ENCODE results near the gene KRTAP10-1.
"Not testable (repeated sequence)": the region's sequence is repeated elsewhere in the genome, so short reads cannot be mapped to it uniquely, and the experiment has no call there.

The KRTAP10-1 gene, protein sequence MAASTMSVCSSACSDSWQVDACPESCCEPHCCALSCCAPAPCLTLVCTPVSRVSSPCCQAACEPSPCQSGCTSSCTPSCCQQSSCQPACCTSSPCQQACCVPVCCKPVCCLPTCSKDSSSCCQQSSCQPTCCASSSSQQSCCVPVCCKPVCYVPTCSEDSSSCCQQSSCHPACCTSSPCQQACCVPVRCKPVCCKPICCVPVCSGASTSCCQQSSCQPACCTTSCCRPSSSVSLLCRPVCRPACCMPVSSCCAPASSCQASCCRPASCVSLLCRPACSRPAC

DNA sequence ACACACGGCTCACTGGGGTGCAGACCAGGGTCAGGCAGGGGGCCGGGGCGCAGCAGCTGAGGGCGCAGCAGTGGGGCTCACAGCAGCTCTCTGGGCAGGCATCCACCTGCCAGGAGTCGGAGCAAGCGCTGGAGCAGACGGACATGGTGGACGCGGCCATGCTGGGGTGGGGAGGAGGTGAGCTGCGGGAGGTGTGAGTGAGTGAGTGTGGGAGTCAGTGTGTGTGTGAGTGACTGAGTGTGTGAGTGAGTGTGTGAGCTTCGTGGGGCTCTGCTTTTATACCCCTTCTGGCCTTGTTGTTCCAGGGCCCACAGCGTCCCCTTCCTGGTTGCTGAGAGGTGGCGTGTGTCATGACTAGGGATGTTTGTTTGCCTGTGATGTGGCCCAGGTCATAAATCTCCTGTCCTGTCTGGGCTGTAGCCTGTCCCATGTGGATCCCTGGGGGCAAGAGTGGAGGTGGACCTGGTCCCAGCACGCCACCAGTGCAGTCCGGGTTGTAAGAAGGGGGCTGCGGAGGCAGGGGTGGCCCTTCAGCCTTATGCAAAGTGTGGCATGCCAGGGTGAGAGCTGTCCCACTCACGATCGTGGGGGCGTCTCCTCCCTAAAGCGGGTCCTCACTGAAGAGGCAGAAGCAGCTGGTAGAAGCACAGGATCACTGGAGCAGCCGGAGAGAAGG is at the start of gene KRTAP10-1:
TSS of gene KRTAP10-1 (minus strand) at position 205 of the 676 bp plus-strand sequence. CDS start at position 160, 45 bp downstream.
- no peak for DNase-seq

DNA sequence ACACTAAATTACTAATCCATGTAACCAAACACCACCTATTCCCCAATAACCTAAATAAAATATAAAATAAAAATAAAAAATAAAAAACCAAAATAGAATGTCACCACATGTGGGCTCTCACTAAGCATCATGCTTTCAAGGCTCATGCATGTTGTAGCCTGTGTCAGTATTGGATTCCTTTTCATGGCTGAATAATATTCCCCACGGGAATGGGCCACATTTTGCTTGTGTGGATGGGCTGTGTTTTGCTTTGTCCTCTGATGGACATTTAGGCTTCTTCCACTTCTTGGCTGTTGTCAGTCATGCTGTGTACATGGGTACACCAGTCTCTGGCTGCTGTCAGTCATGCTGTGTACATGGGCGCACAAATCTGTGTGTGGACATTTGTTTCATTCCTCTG is 49.1 kb upstream of the KRTAP10-1 start:
- DNase-seq: no peak

DNA sequence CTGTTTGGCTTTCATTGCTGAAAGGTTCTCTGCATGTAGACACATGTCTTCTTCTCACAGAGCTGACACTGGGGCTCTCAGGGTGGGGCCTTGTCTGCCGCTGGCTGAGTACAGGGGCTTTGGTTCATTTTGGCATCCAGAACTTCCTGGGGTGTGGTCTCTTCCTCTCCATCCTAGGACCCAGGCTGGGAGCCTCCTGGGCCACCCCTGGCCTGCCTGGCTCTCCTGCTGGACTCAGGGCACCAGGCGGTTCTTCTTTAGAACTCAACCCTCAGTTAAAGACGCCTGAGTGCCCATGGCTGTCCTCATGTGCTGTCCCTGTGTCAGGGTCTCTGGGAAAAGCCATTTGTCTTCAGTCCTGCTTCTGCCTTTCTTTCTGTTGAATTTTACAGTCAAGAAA is 45.9 kb upstream of the KRTAP10-1 start:
- DNase-seq: no peak

DNA sequence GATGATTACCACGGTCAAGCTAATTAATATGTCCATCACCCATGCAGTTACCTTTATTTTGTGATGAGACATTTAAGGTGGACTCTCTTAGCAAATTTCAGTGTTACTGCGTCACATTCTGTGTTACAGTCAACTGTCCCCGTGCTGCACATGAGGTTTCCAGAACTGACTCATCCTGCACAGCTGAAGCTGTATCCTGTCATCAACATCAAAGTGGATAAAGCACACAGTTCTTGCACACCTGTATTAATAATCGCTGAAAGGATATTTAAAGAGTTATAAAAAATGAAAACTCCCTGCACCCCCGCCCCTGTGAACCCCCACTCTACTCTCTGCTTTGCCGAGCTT is 43.8 kb upstream of the KRTAP10-1 start:
- peak; percentile 26 for DNase-seq

DNA sequence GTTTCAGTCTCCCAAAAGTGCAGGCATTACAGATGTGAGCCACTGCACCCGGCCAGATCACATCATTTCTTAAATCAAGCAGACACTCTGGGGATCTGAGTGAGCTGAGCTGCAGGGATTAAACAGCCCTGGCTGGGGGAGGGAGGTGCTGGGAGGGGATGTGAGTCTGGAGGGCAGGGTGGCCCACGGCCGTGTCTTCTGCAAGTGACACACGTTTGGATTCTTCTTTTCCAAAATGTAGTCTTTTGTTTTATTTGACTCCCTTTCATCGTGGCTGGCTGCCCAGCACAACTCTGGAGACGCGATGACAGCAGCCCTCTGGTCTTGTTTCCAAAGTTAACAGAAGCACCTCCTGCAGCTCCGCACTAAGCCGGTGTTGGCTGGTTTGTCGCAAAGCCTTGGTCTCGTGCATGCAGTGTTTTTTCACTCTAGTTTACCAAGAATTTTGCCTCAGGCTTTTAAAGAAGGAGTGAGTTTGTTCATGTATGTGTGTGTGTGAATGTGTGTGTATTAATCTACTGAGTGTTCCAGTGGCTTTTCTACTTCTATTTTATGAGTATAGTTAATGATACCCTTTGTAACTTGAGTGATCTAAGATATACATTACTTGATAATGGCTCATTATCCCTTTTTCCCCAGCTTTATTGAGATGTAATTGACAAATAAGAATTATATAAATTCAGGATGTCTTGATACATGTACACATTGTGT is 43.2 kb upstream of the KRTAP10-1 start:
- DNase-seq: peak; percentile 32

DNA sequence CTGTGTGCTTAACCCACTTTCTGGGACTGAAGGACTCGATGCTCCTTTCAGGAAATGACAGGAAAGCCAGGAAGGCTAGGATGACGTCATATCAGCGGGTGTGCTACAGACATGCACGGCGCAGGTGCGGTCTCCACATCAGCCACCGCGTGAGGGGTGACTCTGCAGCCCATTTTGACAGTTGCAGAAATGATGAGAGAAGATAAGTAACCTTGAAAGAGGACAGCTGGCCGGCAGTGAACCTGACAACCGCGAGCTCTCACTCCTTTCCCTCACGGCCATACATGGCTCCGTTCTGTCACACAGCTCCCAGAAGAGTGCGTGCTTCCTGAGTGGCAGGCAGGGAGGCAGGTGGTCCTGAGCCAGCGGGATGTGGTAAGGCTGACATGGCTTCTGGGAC is 42.1 kb upstream of the KRTAP10-1 start:
- DNase-seq: peak; percentile 54

DNA sequence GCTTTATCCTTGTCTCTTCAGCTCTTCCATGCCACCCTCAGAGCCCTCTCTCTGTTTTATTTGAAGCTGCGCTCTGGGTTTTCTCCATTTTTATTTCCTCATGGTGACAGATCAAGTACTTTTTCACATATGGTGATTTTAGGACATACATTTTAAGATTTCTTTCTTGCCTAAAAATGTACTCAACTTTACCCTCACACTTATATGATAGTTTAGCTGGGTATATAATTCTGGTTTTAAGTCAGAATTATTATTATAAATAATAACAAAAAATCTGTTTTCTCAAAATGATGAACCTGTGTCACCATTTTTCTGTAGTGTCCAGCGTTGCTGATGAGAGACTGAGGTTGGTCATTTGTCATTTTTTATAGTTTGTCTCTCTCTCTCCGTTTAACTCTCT is 41.2 kb upstream of the KRTAP10-1 start:
- no peak for DNase-seq

DNA sequence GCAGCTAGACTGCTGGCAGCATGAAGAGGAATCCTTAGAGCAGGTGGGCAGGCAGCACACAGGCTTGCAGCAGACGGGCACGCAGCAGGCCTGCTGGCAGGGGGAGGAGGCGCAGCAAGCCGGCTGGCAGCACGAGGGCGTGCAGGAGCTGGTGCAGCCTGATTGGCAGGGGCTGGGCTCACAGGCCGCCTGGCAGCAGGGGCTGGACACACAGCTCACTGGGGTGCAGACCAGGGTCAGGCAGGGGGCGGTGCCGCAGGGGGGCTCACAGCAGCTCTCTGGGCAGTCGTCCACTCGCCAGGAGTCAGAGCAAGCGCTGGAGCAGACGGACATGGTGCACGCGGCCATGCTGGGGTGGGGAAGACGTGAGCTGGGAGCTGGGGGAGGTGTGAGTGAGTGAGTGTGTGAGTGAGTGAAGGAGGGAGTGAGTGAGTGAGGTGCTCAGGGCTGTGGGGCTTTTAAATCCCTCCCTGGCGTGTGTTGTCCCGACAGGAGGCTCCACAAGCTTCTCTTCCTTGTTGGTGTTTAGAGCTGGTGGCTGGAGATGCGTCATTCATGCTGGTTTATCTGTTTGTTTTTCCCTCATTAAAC is 40.3 kb upstream of the KRTAP10-1 start, which contains the start of gene KRTAP10-5:
TSS of gene KRTAP10-5 (minus strand) at position 374 of the 591 bp plus-strand sequence. CDS start at position 348, 26 bp downstream.
- DNase-seq: peak; percentile 21

DNA sequence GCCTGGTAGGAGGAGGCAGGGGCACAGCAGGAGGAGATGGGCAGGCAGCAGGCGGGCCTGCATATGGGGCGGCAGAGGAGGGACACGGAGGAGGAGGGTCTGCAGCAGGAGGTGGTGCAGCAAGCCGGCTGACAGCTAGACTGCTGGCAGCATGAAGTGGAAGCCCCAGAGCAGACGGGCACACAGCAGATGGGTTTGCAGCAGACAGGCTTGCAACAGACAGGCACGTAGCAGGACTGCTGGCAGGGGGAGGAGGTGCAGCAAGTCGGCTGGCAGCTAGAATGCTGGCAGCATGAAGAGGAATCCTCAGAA is 39.8 kb upstream of the KRTAP10-1 start:
- DNase-seq: no peak

DNA sequence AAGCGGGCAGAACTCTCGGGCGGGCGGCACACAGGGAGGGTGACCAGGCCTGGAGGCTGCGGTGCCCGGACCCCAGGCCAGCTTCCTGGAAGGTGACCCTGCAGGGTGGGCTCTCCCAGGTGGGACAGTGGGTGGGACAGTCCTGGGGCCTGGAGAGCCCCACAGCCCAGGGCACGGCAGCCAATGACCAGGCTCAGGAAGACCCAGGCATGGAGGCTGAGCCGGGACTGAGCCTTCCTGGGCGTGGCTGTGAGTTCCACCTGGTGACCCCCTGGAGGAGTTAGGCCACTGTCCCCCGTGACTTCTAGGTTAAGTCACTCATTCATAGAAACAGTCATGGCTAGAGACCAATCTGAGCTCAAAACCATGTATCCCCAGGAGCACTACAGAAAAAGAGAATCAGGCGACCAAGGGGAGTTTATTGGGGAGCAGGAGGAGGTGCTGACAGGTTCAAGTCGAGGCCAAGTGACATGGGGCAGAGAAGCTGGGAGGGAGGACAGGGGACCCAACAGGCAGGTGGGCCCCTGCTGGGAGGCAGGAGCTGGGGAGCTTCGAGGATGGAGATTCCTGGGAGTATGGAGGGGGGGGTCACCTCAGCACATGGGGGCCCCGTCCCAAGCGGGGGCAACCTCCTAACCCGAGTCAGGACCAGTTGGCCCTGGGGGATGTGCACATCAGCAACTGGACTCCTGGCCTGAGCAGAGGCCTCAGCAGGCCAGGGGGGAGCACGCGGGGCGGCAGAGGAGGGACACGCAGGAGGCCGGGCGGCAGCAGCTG is 39.2 kb upstream of the KRTAP10-1 start:
- DNase-seq: no peak

DNA sequence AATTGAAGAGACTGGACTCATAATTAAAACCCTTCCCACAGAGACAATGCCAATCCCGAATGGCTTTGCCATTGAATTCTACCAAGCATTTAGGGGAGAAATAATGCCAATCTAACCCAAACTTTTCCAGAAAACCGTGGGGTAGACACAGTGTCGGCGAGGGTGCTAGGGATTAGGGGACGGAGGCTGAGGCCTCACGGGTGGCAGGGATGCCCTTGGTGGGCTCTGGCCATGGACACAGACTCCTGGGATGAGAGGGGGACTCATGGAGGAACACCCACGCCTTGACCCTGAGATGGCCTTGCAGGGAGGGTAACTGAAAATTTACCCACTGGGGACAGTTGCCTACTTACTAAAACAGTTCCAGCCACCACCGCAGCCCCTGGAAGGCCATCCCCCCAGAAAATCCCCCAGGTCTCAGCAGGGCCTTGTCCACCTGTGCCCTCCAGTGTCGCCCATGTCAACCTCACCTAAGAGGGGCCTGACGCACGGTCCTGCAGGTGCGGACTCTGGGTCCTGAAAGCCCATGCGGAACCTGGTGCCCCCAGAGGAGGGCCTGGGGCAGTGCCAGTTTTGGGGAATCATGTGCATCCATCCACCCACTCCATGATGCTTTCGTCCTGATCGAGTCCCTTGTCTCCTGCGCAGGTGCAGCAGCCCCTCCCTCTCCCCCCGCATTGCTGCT is 38.5 kb upstream of the KRTAP10-1 start:
- DNase-seq: no peak

DNA sequence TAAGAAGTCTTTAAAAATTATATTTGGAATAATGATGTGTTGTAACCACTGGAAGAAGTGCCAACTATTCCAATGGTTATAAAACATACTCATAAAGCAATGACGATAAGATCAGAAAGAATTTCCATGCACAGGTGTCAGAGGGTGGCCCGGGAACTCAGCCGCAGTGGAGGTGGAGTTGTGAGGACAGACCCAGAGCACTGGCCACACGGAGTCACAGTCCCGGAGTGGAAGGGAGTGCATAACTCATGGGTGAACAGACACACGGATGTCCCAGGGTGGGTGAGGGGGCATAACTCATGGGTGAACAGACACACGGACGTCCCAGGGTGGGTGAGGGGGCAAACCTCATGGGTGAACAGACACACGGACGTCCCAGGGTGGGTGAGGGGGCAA is 36.0 kb upstream of the KRTAP10-1 start:
- DNase-seq: no peak

DNA sequence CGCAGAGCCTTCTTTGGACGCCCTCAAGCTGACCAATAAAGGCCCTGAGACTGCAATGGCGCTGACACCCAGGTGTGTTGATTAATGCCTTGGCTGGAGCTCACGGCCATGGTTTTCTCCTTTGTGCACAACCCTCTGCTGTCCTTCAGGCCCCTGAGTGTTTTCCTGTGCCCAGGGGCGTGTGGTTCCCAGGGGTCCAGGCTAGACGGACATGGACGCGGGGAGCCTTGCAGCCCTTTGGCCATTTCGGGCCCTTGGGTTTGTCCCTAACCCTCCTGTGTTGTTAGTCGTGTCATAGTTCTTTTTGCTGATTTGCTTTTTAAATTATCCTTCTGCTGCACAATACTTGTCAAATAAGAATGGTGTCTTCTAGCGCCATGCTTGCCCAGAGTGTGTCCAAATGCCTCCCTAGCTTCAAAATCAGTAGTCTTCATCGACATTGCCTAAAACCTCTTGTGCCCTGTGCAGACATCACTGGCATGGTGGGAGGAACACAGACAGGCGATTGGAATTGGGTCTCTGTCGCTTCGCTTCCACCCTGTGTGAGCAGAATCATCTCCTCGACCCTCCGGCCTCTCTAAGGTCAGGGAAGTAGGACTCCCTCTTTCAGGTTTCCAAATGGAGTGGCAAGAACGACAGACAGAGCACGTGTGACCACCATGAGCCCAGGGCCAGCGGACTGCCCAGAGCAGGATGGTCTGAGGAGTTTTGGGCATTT is 35.5 kb upstream of the KRTAP10-1 start:
- DNase-seq: no peak

DNA sequence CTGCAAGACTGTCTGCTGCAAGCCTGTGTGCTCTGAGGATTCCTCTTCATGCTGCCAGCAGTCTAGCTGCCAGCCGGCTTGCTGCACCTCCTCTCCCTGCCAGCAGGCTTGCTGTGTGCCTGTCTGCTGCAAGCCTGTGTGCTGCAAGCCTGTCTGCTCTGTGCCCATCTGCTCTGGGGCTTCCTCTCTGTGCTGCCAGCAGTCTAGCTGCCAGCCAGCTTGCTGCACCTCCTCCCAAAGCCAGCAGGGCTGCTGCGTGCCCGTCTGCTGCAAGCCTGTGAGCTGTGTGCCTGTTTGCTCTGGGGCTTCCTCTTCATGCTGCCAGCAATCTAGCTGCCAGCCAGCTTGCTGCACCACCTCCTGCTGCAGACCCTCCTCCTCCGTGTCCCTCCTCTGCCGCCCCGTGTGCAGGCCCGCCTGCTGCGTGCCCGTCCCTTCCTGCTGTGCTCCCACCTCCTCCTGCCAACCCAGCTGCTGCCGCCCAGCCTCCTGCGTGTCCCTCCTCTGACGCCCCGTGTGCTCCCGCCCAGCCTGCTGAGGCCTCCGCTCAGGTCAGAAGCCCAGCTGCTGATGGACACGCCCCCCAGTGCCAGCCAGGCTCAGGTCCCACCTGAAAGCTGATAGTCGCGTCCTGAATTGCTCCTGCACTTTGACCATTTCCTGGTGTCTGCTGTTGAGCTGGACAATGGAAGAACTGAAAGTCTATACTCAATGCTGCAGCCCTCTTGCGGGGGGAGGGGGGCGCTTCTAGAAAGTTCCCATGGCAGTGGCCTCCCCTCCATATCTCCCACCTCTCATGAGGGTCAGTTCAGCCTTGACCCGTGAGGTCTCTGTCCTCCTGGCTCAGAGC is 34.7 kb upstream of the KRTAP10-1 start:
- no peak for DNase-seq

DNA sequence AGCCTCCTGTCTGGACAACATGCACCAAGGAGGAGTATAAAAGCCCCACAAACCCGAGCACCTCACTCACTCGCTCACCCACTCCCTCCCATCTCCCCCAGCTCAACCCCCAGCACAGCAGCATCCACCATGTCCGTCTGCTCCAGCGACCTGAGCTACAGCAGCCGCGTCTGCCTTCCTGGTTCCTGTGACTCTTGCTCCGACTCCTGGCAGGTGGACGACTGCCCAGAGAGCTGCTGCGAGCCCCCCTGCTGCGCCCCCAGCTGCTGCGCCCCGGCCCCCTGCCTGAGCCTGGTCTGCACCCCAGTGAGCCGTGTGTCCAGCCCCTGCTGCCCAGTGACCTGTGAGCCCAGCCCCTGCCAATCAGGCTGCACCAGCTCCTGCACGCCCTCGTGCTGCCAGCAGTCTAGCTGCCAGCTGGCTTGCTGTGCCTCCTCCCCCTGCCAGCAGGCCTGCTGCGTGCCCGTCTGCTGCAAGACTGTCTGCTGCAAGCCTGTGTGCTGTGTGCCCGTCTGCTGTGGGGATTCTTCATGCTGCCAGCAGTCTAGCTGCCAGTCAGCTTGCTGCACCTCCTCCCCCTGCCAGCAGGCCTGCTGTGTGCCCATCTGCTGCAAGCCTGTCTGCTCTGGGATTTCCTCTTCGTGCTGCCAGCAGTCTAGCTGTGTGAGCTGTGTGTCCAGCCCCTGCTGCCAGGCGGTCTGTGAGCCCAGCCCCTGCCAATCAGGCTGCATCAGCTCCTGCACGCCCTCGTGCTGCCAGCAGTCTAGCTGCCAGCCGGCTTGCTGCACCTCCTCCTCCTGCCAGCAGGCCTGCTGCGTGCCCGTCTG is 33.8 kb upstream of the KRTAP10-1 start, which contains the start of gene KRTAP10-4:
TSS of gene KRTAP10-4 (plus strand) at position 100 of the 827 bp plus-strand sequence. CDS start at position 130, 30 bp downstream.
- DNase-seq: not testable (repeated sequence)

DNA sequence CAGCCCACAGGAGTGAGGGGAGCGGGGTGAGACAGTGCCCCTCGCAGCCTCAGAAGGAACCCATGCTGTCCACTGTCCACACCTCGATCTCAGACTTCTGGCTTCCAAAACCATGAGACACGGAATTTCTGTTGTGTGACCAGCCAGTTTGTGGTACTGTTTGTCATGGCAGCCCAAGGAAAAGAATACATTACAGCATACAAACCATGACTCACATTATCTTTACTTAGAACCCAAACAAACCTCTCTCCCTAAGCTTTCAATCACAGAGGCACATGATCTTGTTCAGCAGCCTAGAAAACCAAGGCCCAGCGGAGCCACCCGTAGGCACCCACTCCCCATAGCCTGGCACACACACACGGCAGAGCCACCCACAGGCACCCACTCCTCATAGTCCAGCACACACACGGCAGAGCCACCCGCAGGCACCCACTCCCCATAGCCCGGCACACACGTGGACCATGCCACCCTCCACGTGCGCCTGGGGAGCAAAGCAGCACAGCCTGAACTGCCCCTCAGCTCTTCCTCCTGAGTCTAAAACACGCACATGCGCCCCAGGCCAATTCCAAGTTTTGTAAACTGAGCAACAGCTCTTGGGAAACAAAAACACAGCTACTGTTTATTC is 33.1 kb upstream of the KRTAP10-1 start:
- no peak for DNase-seq

DNA sequence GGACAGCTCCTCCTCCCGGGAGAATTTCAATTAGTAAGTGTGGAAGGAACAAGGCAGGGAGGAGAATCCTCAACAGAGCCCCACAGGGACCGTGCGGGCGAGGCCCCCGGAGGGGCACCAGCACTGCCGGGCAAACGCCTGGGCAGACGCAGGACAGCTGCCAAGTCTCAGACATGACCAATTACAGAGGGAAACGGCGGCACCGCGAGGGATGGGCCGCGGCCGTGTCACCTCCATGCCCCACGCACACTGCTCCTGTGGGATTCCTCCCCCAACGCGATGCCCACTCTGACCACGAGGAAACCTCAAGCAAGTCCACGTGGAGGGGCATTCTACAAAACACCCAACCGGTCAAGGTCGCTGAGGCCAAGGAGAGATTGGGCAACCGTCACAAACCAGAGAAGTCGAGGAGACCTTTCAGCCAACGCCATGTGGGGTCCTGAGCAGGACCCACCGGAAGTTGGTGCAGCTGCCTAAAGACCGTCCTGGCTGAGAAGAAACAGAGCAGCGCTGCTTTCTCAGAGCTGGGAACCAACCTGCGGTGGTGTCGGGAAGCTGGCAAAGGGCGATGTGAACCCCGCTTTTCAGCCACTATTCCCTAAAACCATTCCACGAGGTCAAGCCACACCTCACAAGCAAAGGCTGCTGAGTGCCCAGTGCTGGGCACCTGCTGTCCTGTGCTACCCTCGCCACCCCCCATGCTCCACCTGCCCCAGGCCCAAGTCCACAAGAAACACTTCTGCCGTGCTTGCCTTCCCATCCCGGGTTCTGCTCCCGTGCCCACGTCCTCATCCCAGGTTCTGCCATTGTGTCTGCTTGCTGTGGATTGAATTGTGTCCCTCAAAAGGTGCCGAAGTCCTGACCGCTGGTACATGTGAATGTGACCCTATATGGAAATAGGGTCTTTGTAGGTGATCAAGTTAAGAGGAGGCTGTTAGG is 32.1 kb upstream of the KRTAP10-1 start:
- DNase-seq: no peak

DNA sequence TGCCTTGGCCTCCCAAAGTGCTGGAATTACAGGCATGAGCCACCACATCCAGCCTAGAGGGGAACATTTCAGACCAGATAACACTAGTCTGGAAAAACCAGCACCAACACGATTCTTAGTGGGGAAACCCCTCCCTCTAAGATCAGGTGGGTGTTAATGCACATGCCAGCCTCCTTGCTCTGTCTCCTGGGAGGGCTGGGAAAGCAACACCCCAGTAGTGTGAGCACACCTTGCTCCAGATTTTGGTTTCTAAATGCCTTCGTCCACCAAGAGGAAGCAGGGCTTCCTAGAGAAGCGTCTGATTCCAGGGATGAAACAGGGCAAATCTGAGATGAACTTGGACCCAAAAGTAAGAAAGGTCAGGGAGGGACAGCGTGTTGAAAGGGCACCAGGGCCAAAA is 31.3 kb upstream of the KRTAP10-1 start:
- no peak for DNase-seq
